Neural cell (in vitro differentiated cells): ENCODE results near the gene PLEKHA7. TPM values are rescaled to one million over a fixed set of nuclear protein-coding genes. Genes with fewer than 3 reads are reported as not detected.

Source experiments
- H2AFZ ChIP-seq: fragments of 200-600, 300-800 bp; sonication (generic), shearing (Covaris generic); 2 replicates; pipeline ENCODE4 v1.6.0; 2014; ENCODE audit warnings: low read depth, mild to moderate bottlenecking, antibody characterized with exemption, low read length, moderate library complexity
- H3F3A ChIP-seq: fragments of 200-600 bp; shearing (Covaris generic); 2 replicates; pipeline ENCODE4 v1.6.1; 2016; ENCODE audit warnings: mild to moderate bottlenecking, moderate library complexity, mixed read lengths, antibody characterized with exemption, low read length; ENCODE audit not compliant: insufficient read depth, poor library complexity, severe bottlenecking
- H3K27ac ChIP-seq: fragments of 200-600, 300-800 bp; sonication (generic), shearing (Covaris generic); 2 replicates; pipeline ENCODE4 v1.5.1; 2014; ENCODE audit warnings: mild to moderate bottlenecking, low read length, moderate library complexity
- H3K27me3 ChIP-seq: fragments of 300-800, 200-600 bp; sonication (generic), shearing (Covaris generic); 2 replicates; pipeline ENCODE4 v1.6.0; 2014; ENCODE audit warnings: mild to moderate bottlenecking, low read depth, low read length, moderate library complexity; ENCODE audit not compliant: insufficient read depth
- H3K36me3 ChIP-seq: fragments of 300-800, 200-600 bp; sonication (generic), shearing (Covaris generic); 2 replicates; pipeline ENCODE4 v1.5.1; 2014; ENCODE audit warnings: mild to moderate bottlenecking, antibody characterized with exemption, low read length, moderate library complexity; ENCODE audit not compliant: insufficient read depth
- H3K4me2 ChIP-seq: fragments of 300-800, 200-600 bp; sonication (generic), shearing (Covaris generic); 2 replicates; pipeline ENCODE4 v1.6.0; 2014; ENCODE audit warnings: mild to moderate bottlenecking, low read length
- H3K4me3 ChIP-seq: fragments of 300-800, 200-600 bp; sonication (generic), shearing (Covaris generic); 2 replicates; pipeline ENCODE4 v1.5.1; 2014; ENCODE audit warnings: mild to moderate bottlenecking, low read length, moderate library complexity
- H3K79me2 ChIP-seq: fragments of 200-600 bp; shearing (Covaris generic); replicated peaks from 2 replicates; pipeline ENCODE4 v1.6.0; 2014; ENCODE audit warnings: mild to moderate bottlenecking, low read length, moderate library complexity; ENCODE audit not compliant: insufficient read depth
- H3K9ac ChIP-seq: fragments of 300-800, 200-600 bp; sonication (generic), shearing (Covaris generic); 2 replicates; pipeline ENCODE4 v1.6.1; 2016; ENCODE audit warnings: mild to moderate bottlenecking, low read length, mixed read lengths
- H3K9me2 ChIP-seq: fragments of 200-600 bp; shearing (Covaris generic); 2 replicates; pipeline ENCODE4 v1.6.1; 2016; ENCODE audit warnings: mild to moderate bottlenecking, low read length, mixed read lengths; ENCODE audit not compliant: insufficient read depth
- H3K9me3 ChIP-seq: fragments of 200-600, 300-800 bp; sonication (generic), shearing (Covaris generic); 2 replicates; pipeline ENCODE4 v1.6.1; 2016; ENCODE audit warnings: mild to moderate bottlenecking, mixed run types, low read length, moderate library complexity, mixed read lengths
- H4K20me1 ChIP-seq: fragments of 200-600 bp; shearing (Covaris generic); 2 replicates; pipeline ENCODE4 v1.6.1; 2016; ENCODE audit warnings: mild to moderate bottlenecking, mixed run types; ENCODE audit not compliant: insufficient read depth
- EP300 ChIP-seq: fragments of 450-650 bp; conservative IDR thresholded peaks from 2 replicates; pipeline ENCODE4 v1.6.1; 2014; ENCODE audit warnings: antibody characterized with exemption, mild to moderate bottlenecking, moderate library complexity; ENCODE audit not compliant: poor library complexity, severe bottlenecking
- EZH2 ChIP-seq: fragments of 200-600, 300-800 bp; shearing (Covaris generic), sonication (generic); IDR thresholded peaks from 2 replicates; pipeline ENCODE4 v1.6.1; 2014; ENCODE audit warnings: antibody characterized with exemption, low read length, borderline replicate concordance, mild to moderate bottlenecking; ENCODE audit not compliant: insufficient read depth, poor library complexity, severe bottlenecking
- MXI1 ChIP-seq: fragments of 450-650 bp; conservative IDR thresholded peaks from 2 replicates; pipeline ENCODE4 v1.6.1; 2014; ENCODE audit warnings: antibody characterized with exemption, mild to moderate bottlenecking; ENCODE audit not compliant: poor library complexity, severe bottlenecking
- POLR2AphosphoS5 ChIP-seq: IDR thresholded peaks from 2 replicates; pipeline ENCODE4 v1.6.1; 2012
- RAD21 ChIP-seq: fragments of 450-650 bp; conservative IDR thresholded peaks from 2 replicates; pipeline ENCODE4 v1.6.1; 2014; ENCODE audit warnings: antibody characterized with exemption, mild to moderate bottlenecking, moderate library complexity
- REST ChIP-seq: IDR thresholded peaks from 2 replicates; pipeline ENCODE4 v1.6.1; 2012; ENCODE audit warnings: borderline replicate concordance
- SMC3 ChIP-seq: fragments of 450-650 bp; conservative IDR thresholded peaks from 2 replicates; pipeline ENCODE4 v1.6.1; 2014; ENCODE audit warnings: antibody characterized with exemption, mild to moderate bottlenecking, moderate library complexity; ENCODE audit not compliant: poor library complexity
- TAF1 ChIP-seq: IDR thresholded peaks from 2 replicates; pipeline ENCODE4 v1.6.1; 2012; ENCODE audit warnings: low read depth
- polyA plus RNA-seq: library from polyadenylated mRNA; depleted of rRNA; stranded (reverse); fragments of >200 nt; gene quantifications from 2 replicates; pipeline ENCODE4 v1.2.3, GENCODE V29; 2014
- TF ChIP-seq, protein P1 (sequence below): fragments of 450-650 bp; IDR thresholded peaks from 2 replicates; pipeline ENCODE4 v1.5.1; 2014; ENCODE audit warnings: antibody characterized with exemption, mild to moderate bottlenecking, moderate library complexity; ENCODE audit not compliant: poor library complexity, severe bottlenecking

The PLEKHA7 gene
- polyA plus RNA-seq, 1 donor from 2014 or later, result 45.7 TPM

GRCh38 chr11:16796311-16796710 lies 217.9 kb downstream of the PLEKHA7 start:
- TF ChIP-seq REST (no peak), EZH2 (no peak), TAF1 (no peak), MXI1 (no peak), SMC3 (no peak), POLR2AphosphoS5 (no peak), RAD21 (no peak), EP300 (no peak)
- TF ChIP-seq, protein P1, sequence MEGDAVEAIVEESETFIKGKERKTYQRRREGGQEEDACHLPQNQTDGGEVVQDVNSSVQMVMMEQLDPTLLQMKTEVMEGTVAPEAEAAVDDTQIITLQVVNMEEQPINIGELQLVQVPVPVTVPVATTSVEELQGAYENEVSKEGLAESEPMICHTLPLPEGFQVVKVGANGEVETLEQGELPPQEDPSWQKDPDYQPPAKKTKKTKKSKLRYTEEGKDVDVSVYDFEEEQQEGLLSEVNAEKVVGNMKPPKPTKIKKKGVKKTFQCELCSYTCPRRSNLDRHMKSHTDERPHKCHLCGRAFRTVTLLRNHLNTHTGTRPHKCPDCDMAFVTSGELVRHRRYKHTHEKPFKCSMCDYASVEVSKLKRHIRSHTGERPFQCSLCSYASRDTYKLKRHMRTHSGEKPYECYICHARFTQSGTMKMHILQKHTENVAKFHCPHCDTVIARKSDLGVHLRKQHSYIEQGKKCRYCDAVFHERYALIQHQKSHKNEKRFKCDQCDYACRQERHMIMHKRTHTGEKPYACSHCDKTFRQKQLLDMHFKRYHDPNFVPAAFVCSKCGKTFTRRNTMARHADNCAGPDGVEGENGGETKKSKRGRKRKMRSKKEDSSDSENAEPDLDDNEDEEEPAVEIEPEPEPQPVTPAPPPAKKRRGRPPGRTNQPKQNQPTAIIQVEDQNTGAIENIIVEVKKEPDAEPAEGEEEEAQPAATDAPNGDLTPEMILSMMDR, result no peak
- Histone ChIP-seq H4K20me1 (no peaks in the 10 kb centered on the region), H3K27me3 (no peaks in the 10 kb centered on the region), H3K4me3 (no peak overlapping the region), H3K79me2 (no peaks in the 10 kb centered on the region), H2AFZ (no peak overlapping the region), H3K9me3 (no peaks in the 10 kb centered on the region), H3K4me2 (no peak overlapping the region), H3K36me3 (peaks cover 12% of the 10 kb centered on the region), H3K9ac (no peak overlapping the region), H3K27ac (no peak overlapping the region), H3F3A (no peaks in the 10 kb centered on the region), H3K9me2 (no peaks in the 10 kb centered on the region)

GRCh38 chr11:16795146-16795545 lies 219.1 kb downstream of the PLEKHA7 start:
- TF ChIP-seq EZH2 (no peak), SMC3 (no peak), RAD21 (no peak), EP300 (no peak), MXI1 (no peak)
- TF ChIP-seq, protein P1, result no peak
- Histone ChIP-seq H3K79me2 (no peaks in the 10 kb centered on the region), H3K4me3 (no peak overlapping the region), H3K9me2 (no peaks in the 10 kb centered on the region), H4K20me1 (no peaks in the 10 kb centered on the region), H3K27me3 (no peaks in the 10 kb centered on the region), H3K9me3 (no peaks in the 10 kb centered on the region), H2AFZ (no peak overlapping the region), H3K36me3 (peaks cover 7% of the 10 kb centered on the region), H3K9ac (no peak overlapping the region), H3K27ac (no peak overlapping the region), H3K4me2 (no peak overlapping the region), H3F3A (no peaks in the 10 kb centered on the region)
